GM12891 (cell line): ENCODE results near the gene ID1.

ENCODE experiments used
- PAX5 ChIP-seq: IDR thresholded peaks from 2 replicates; pipeline ENCODE4 v1.6.1; 2011; ENCODE audit warnings: low read length, moderate library complexity, mild to moderate bottlenecking; ENCODE audit not compliant: insufficient read depth, severe bottlenecking
- POLR2A ChIP-seq: IDR thresholded peaks from 2 replicates; pipeline ENCODE4 v1.6.1; 2011; ENCODE audit warnings: low read depth, low read length, control low read depth
- POLR2AphosphoS5 ChIP-seq: IDR thresholded peaks from 2 replicates; pipeline ENCODE4 v1.6.1; 2011; ENCODE audit warnings: low read depth, low read length, control low read depth
- TAF1 ChIP-seq: IDR thresholded peaks from 2 replicates; pipeline ENCODE4 v1.6.1; 2011; ENCODE audit warnings: low read depth, low read length, control low read depth

GRCh38 chr20:31602431-31602778, 2.7 kb upstream of the ID1 start:
- TF ChIP-seq POLR2AphosphoS5 (no peak), POLR2A (no peak), TAF1 (no peak), PAX5 (no peak)
